ENCODE data around the gene LMNTD2.

GRCh38 chr11:576811-577610, 16.5 kb upstream of the LMNTD2 start:
- TF ChIP-seq EZH2 (IDR thresholded peaks at IDR 0.05; ENCODE audit: insufficient read depth, poor library complexity, severe bottlenecking), result no peak
- no peak for TF ChIP-seq EZH2phosphoT487 (IDR thresholded peaks at IDR 0.05; ENCODE audit: insufficient read depth, low read depth)

All from GM23248 (cell line).